Mammary epithelial cell (primary cell): ENCODE measurements around the gene FOXP4.

ENCODE experiments used
- EZH2 ChIP-seq: IDR thresholded peaks from 2 replicates; pipeline ENCODE4 v1.6.1; 2012; ENCODE audit warnings: low read length, inconsistent platforms, borderline replicate concordance
- TF ChIP-seq, protein P1 (sequence below), 2 donors: IDR thresholded peaks in 1 of 2; conservative IDR thresholded peaks in 1 of 2; 2 replicates each; pipeline ENCODE4 v1.5.1; 2011 to 2012; ENCODE audit warnings: inconsistent platforms in 2 of 2, low read length in 2 of 2, mild to moderate bottlenecking in 2 of 2, control low read depth in 1 of 2, low read depth in 1 of 2; ENCODE audit not compliant: insufficient read depth in 1 of 2; ENCODE audit errors: extremely low read depth in 1 of 2

DNA sequence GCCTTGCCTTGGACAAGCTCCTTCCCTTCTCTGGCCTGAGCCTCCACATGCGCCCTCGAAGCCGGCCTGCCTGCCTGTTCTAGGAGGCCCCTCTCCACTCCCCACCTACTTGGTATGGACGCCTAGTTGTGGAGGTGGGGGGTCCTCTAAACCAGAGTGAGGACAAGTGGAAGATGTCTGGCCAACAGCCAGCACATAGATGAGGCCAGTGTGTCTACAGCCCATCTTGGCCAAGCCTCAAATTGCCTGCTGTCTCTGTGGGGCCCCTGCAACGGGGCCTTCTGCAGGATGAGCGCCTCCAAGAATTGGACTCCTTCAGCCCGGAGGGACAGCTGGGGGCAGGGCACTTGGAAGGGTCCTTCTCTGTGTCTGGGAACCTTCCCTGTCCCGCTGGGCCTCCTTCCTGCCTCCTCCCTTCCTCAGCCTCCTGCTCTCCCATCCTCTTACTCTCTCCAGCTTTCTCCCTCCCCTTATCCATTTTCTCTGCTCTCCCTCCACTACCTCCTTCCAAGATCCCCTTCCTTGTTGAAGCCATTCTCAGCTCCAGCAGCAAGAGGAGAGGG, 93.7 kb downstream of the FOXP4 start:
- TF ChIP-seq, protein P1, sequence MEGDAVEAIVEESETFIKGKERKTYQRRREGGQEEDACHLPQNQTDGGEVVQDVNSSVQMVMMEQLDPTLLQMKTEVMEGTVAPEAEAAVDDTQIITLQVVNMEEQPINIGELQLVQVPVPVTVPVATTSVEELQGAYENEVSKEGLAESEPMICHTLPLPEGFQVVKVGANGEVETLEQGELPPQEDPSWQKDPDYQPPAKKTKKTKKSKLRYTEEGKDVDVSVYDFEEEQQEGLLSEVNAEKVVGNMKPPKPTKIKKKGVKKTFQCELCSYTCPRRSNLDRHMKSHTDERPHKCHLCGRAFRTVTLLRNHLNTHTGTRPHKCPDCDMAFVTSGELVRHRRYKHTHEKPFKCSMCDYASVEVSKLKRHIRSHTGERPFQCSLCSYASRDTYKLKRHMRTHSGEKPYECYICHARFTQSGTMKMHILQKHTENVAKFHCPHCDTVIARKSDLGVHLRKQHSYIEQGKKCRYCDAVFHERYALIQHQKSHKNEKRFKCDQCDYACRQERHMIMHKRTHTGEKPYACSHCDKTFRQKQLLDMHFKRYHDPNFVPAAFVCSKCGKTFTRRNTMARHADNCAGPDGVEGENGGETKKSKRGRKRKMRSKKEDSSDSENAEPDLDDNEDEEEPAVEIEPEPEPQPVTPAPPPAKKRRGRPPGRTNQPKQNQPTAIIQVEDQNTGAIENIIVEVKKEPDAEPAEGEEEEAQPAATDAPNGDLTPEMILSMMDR (conservative IDR thresholded peaks at IDR 0.05 in 1 of 2, IDR thresholded peaks at IDR 0.05 in 1 of 2; ENCODE audit: extremely low read depth in 1 of 2, insufficient read depth in 1 of 2, low read depth in 1 of 2, low read length in 2 of 2), result no peak
- TF ChIP-seq EZH2, result no peak
